ENCODE results near the gene OR6C1.
"Not testable (repeated sequence)": the region's sequence is repeated elsewhere in the genome, so short reads cannot be mapped to it uniquely, and the experiment has no call there.

The OR6C1 gene

DNA sequence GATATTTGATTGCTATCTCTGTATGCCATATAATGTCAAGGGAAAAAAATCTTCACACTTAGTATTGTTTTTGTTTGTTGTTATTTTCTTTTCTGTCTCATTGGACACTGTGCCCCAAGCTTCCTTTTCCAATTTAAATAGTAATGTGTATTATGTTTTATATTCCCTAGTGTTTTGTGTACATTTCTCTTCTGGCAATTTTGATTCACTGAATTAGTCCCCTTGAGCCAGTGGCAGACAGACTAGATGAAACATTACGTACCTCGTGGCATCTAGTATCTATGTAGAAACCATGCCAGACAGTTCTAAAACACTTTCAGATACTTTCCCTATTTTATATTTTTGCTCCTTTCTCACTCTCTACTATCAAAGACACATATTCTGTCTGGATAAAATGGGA, at the start of gene OR6C1:
Gene OR6C1, plus strand, starts transcription at position 301 of the 400 bp plus-strand sequence. CDS start 6,257 bp downstream, outside the sequence.
- no peak for DNase-seq (ENCODE audit: low spot score)

DNA sequence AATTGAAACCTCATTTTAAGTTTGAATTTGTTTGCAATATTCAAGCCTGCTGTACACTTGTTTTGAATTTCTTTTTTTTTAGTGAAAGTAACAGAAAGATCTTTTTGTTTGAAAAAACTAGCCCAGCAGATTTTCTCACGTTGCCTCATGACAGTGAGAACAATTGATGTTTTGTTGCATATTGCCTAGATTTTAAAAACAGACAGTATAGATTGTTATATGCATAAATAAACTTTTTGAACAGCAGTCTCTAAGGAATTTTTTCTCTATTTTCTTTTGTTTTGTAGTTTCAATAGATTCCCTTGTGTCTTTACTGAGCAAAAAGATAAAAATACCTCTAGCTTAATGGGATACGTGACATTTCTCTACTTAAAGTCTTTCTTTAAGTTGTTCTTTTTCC, 33.2 kb upstream of the OR6C1 start:
- DNase-seq (ENCODE audit: low spot score) = no peak

- no peak for DNase-seq (ENCODE audit: low spot score)
Measured at GRCh38 chr12:55289999-55290398, 24.1 kb upstream of the OR6C1 start.

GRCh38 chr12:55296469-55296868, 17.7 kb upstream of the OR6C1 start, which contains the start of gene OR6C6:
OR6C6 (minus strand) TSS chr12:55296569; CDS start chr12:55295232, 1,337 bp downstream.
- no peak for DNase-seq (ENCODE audit: low spot score)

- no peak for DNase-seq (ENCODE audit: low spot score)
Measured at GRCh38 chr12:55320201-55320600, 6.1 kb downstream of the OR6C1 start.

GRCh38 chr12:55325801-55326200, 11.7 kb downstream of the OR6C1 start:
- not testable (repeated sequence) for DNase-seq (ENCODE audit: low spot score)

DNA sequence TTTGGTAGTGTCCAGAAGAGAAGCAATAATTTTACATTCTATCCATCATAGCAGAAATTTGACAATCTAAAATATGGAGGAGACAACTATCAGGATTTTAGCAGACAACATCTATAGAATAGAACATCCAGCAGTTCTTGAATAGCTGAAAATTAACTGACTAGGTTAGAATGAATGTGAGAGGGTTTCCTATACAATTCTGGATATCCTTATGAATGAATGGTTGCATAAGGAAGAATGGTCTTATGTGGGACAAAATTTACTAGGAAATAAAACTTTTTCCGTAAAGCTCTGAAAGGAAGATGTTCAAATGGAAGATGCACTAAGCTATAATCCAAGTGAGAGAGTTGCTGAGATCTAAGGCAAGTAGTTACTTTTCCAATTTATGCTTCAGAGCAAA, 16.3 kb downstream of the OR6C1 start, which contains the start of gene OR6C3:
Gene OR6C3, plus strand, starts transcription at position 301 of the 400 bp plus-strand sequence. CDS start 955 bp downstream, outside the sequence.
- DNase-seq (ENCODE audit: low spot score) = no peak

DNA sequence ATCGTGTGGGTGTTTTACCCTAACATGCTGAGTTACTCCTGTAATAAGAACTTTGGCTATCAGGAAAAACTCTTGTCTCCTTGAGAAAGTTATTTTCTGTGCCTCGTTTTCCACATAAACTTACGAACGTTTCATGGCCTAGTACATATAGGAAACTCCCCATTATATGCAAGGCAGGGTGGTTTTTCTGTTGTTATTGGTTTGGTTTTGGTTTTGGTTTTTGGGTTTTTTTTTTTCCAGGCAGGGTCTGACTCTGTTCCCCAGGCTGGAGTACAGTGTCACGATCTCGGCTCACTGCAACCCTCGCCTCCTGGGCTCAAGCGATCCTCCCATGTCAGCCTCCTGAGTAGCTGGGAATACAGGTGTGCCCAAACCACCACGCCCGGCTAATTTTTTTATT, 21.9 kb downstream of the OR6C1 start:
- DNase-seq (ENCODE audit: low spot score) = no peak

DNA sequence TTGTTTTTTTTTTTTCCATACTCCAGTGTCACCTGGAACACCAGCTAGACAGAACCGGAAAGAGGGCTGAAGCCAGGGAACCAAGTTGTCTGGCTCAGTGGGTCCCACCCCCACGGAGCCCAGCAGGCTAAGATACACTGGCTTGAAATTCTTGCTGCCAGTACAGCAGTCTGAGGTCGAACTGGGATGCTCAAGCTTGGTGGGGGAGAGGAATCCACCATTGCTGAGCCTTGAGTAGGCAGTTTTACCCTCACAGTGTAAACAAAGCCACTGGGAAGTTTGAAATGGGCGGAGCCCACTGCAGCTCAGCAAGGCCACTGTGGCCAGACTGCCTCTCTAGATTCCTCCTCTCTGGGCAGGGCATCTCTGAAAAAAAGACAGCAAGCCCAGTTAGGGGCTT, 41.2 kb downstream of the OR6C1 start:
- DNase-seq (ENCODE audit: low spot score) = not testable (repeated sequence)

DNA sequence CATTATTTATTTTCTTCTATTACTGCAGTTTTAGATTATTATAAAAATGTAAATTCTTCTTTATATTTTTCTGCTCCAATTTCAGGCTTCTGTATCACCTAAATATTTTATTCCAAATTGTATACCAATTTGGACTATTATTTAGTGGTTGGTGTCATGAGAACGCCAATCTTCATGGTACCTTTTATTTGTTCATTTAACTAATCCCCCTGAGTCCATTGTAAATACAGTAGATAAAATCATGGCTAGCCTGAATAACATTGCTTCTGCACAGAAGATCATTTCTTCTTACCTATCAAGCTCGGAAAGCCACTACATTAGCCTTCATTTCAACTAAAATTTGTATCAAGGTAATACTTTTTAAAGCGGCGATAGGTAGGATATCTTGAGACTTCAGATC, 48.5 kb downstream of the OR6C1 start, which contains the start of gene OR6C75:
Gene OR6C75, plus strand, starts transcription at position 301 of the 400 bp plus-strand sequence. CDS start 2,136 bp downstream, outside the sequence.
- DNase-seq (ENCODE audit: low spot score) = no peak

GRCh38 chr12:55365086-55365485, 50.9 kb downstream of the OR6C1 start:
- DNase-seq (ENCODE audit: low spot score) = no peak
